BLaER1 treated with 17β-estradiol and CSF1 and Interleukin-3, amounts not matched to agents 10 nM and 100 nM (cell line): ENCODE measurements around the gene PDGFB.

ENCODE experiments used
- H3K27ac ChIP-seq, 11 experiments: shearing (Covaris generic); formaldehyde crosslinking; 2 replicates each; pipeline ENCODE4 v1.8.1; 2022
- H3K27me3 ChIP-seq, 11 experiments: shearing (Covaris generic); formaldehyde crosslinking; 2 replicates each; pipeline ENCODE4 v1.8.1; 2022
- H3K36me3 ChIP-seq, 11 experiments: shearing (Covaris generic); formaldehyde crosslinking; 2 replicates each; pipeline ENCODE4 v1.8.1; 2022
- H3K4me1 ChIP-seq, 10 experiments: shearing (Covaris generic); formaldehyde crosslinking; 2 replicates each; pipeline ENCODE4 v1.8.1; 2022
- H3K4me2 ChIP-seq, 11 experiments: shearing (Covaris generic); formaldehyde crosslinking; 2 replicates each; pipeline ENCODE4 v1.8.1; 2022
- H3K4me3 ChIP-seq, 10 experiments: shearing (Covaris generic); formaldehyde crosslinking; 2 replicates each; pipeline ENCODE4 v1.8.1; 2022
- H3K9ac ChIP-seq, 11 experiments: shearing (Covaris generic); formaldehyde crosslinking; 2 replicates each; pipeline ENCODE4 v1.8.1; 2022
- H3K9me3 ChIP-seq, 11 experiments: shearing (Covaris generic); formaldehyde crosslinking; replicated peaks in 1 of 11; 2 replicates each; pipeline ENCODE4 v1.8.1; 2022
- H4K20me1 ChIP-seq, 11 experiments: shearing (Covaris generic); formaldehyde crosslinking; 2 replicates each; pipeline ENCODE4 v1.8.1; 2022
- Cebpa-rat ChIP-seq, 11 experiments: shearing (Covaris generic); IDR thresholded peaks; 2 replicates each; pipeline ENCODE4 v1.8.1; 2022

Gene PDGFB

GRCh38 chr22:39249086-39249704, 4.4 kb upstream of the PDGFB start:
- peaks cover 95 to 100% (median 99%) of the 10 kb centered on the region in 11 experiments for H3K27me3 ChIP-seq
- H3K4me2 ChIP-seq, result no peak overlapping the region
- no peak overlapping the region for H3K9ac ChIP-seq
- no peak overlapping the region for H3K4me3 ChIP-seq
- no peak for TF ChIP-seq Cebpa-rat (IDR thresholded peaks at IDR 0.05)
- no peak overlapping the region for H3K27ac ChIP-seq
- peaks cover 0 to 92% (median 59%) of the 10 kb centered on the region in 11 experiments; a peak in 16 of 22 replicates for H4K20me1 ChIP-seq
- H3K9me3 ChIP-seq, result no peaks in the 10 kb centered on the region
- no peaks in the 10 kb centered on the region for H3K36me3 ChIP-seq
- peaks cover 22 to 27% (median 25%) of the 10 kb centered on the region in 10 experiments for H3K4me1 ChIP-seq

GRCh38 chr22:39248254-39248653, 3.5 kb upstream of the PDGFB start:
- Histone ChIP-seq H3K36me3 (no peaks in the 10 kb centered on the region), H3K4me3 (no peak overlapping the region), H3K27me3 (peaks cover 97 to 100% (median 99%) of the 10 kb centered on the region in 11 experiments), H3K9me3 (peaks cover 0 to 4% (median 0%) of the 10 kb centered on the region in 11 experiments; a peak in 1 of 22 replicates), H4K20me1 (peaks cover 0 to 94% (median 58%) of the 10 kb centered on the region in 11 experiments; a peak in 17 of 22 replicates), H3K27ac (no peak overlapping the region), H3K9ac (no peak overlapping the region), H3K4me1 (peaks cover 13 to 20% (median 17%) of the 10 kb centered on the region in 10 experiments), H3K4me2 (no peak overlapping the region)
- no peak for TF ChIP-seq Cebpa-rat (IDR thresholded peaks at IDR 0.05)

GRCh38 chr22:39247361-39247760, 2.6 kb upstream of the PDGFB start:
- no peak for TF ChIP-seq Cebpa-rat (IDR thresholded peaks at IDR 0.05)
- no peak overlapping the region for H3K4me3 ChIP-seq
- peaks cover 0 to 94% (median 62%) of the 10 kb centered on the region in 11 experiments; a peak in 18 of 22 replicates for H4K20me1 ChIP-seq
- H3K9me3 ChIP-seq, result peaks cover 0 to 4% (median 0%) of the 10 kb centered on the region in 11 experiments; a peak in 1 of 22 replicates
- H3K36me3 ChIP-seq, result no peaks in the 10 kb centered on the region
- H3K4me2 ChIP-seq, result no peak overlapping the region
- no peak overlapping the region for H3K9ac ChIP-seq
- H3K4me1 ChIP-seq, result peaks cover 6 to 17% (median 14%) of the 10 kb centered on the region in 10 experiments; a peak in 18 of 20 replicates
- no peak overlapping the region for H3K27ac ChIP-seq
- H3K27me3 ChIP-seq, result peaks cover 97 to 100% (median 99%) of the 10 kb centered on the region in 11 experiments

- Histone ChIP-seq H3K4me1 (peaks cover 5 to 18% (median 15%) of the 10 kb centered on the region in 10 experiments; a peak in 17 of 20 replicates), H3K27ac (no peak overlapping the region), H4K20me1 (peaks cover 0 to 94% (median 65%) of the 10 kb centered on the region in 11 experiments; a peak in 18 of 22 replicates), H3K36me3 (no peaks in the 10 kb centered on the region), H3K9me3 (peaks cover 0 to 4% (median 0%) of the 10 kb centered on the region in 11 experiments; a peak in 1 of 22 replicates), H3K4me3 (no peak overlapping the region), H3K9ac (no peak overlapping the region), H3K27me3 (peaks cover 97 to 100% (median 99%) of the 10 kb centered on the region in 11 experiments), H3K4me2 (no peak overlapping the region)
- TF ChIP-seq Cebpa-rat (IDR thresholded peaks at IDR 0.05), result no peak
Observed at GRCh38 chr22:39246690-39247332, 2.0 kb upstream of the PDGFB start.

GRCh38 chr22:39246217-39246616, 1.4 kb upstream of the PDGFB start:
- H3K4me3 ChIP-seq, result no peak overlapping the region
- no peak overlapping the region for H3K27ac ChIP-seq
- peaks cover 97 to 100% (median 99%) of the 10 kb centered on the region in 11 experiments for H3K27me3 ChIP-seq
- H3K9me3 ChIP-seq, result peaks cover 0 to 4% (median 0%) of the 10 kb centered on the region in 11 experiments; a peak in 1 of 22 replicates
- TF ChIP-seq Cebpa-rat (IDR thresholded peaks at IDR 0.05), result no peak
- no peak overlapping the region for H3K4me2 ChIP-seq
- H3K4me1 ChIP-seq, result peaks cover 5 to 24% (median 19%) of the 10 kb centered on the region in 10 experiments; a peak in 17 of 20 replicates
- H3K9ac ChIP-seq, result no peak overlapping the region
- H3K36me3 ChIP-seq, result no peaks in the 10 kb centered on the region
- peaks cover 0 to 94% (median 71%) of the 10 kb centered on the region in 11 experiments; a peak in 18 of 22 replicates for H4K20me1 ChIP-seq

- H3K4me1 ChIP-seq, result peaks cover 8 to 32% (median 27%) of the 10 kb centered on the region in 10 experiments; a peak in 17 of 20 replicates
- peaks cover 0 to 94% (median 71%) of the 10 kb centered on the region in 11 experiments; a peak in 18 of 22 replicates for H4K20me1 ChIP-seq
- H3K4me2 ChIP-seq, result peak overlapping the region in 1 of 11 experiments; percentile 13; a peak in 1 of 22 replicates
- H3K27ac ChIP-seq, result no peak overlapping the region
- peaks cover 97 to 100% (median 99%) of the 10 kb centered on the region in 11 experiments for H3K27me3 ChIP-seq
- no peak for TF ChIP-seq Cebpa-rat (IDR thresholded peaks at IDR 0.05)
- H3K4me3 ChIP-seq, result no peak overlapping the region
- H3K36me3 ChIP-seq, result no peaks in the 10 kb centered on the region
- H3K9me3 ChIP-seq, result peaks cover 0 to 4% (median 0%) of the 10 kb centered on the region in 11 experiments; a peak in 1 of 22 replicates
- H3K9ac ChIP-seq, result no peak overlapping the region
Observed at GRCh38 chr22:39245130-39246039, 603 bp upstream of the PDGFB start.

- Histone ChIP-seq H3K9me3 (peaks cover 0 to 4% (median 0%) of the 10 kb centered on the region in 11 experiments; a peak in 1 of 22 replicates), H3K4me1 (peaks cover 17 to 42% (median 30%) of the 10 kb centered on the region in 10 experiments; a peak in 18 of 20 replicates), H3K27ac (no peak overlapping the region), H4K20me1 (peaks cover 0 to 94% (median 76%) of the 10 kb centered on the region in 11 experiments; a peak in 18 of 22 replicates), H3K4me2 (peak overlapping the region; percentile 32 to 87 (median 59); a peak in 20 of 22 replicates), H3K9ac (no peak overlapping the region), H3K4me3 (peak overlapping the region in 8 of 10 experiments; percentile 5 to 55 (median 32); a peak in 12 of 20 replicates), H3K36me3 (no peaks in the 10 kb centered on the region), H3K27me3 (peaks cover 98 to 100% (median 99%) of the 10 kb centered on the region in 11 experiments)
- TF ChIP-seq Cebpa-rat (IDR thresholded peaks at IDR 0.05), result no peak
Observed at GRCh38 chr22:39244136-39244495, 666 bp downstream of the PDGFB start.

- peaks cover 0 to 94% (median 77%) of the 10 kb centered on the region in 11 experiments; a peak in 18 of 22 replicates for H4K20me1 ChIP-seq
- H3K9ac ChIP-seq, result no peak overlapping the region
- no peak overlapping the region for H3K4me2 ChIP-seq
- no peak overlapping the region for H3K4me3 ChIP-seq
- peaks cover 98 to 100% (median 99%) of the 10 kb centered on the region in 11 experiments for H3K27me3 ChIP-seq
- H3K27ac ChIP-seq, result no peak overlapping the region
- H3K4me1 ChIP-seq, result peaks cover 17 to 42% (median 30%) of the 10 kb centered on the region in 10 experiments; a peak in 18 of 20 replicates
- no peaks in the 10 kb centered on the region for H3K36me3 ChIP-seq
- peaks cover 0 to 4% (median 0%) of the 10 kb centered on the region in 11 experiments; a peak in 1 of 22 replicates for H3K9me3 ChIP-seq
- TF ChIP-seq Cebpa-rat (IDR thresholded peaks at IDR 0.05), result no peak
Observed at GRCh38 chr22:39243439-39244135, 1.2 kb downstream of the PDGFB start.
